ENCODE results near the gene GPX8.

Gene GPX8

DNA sequence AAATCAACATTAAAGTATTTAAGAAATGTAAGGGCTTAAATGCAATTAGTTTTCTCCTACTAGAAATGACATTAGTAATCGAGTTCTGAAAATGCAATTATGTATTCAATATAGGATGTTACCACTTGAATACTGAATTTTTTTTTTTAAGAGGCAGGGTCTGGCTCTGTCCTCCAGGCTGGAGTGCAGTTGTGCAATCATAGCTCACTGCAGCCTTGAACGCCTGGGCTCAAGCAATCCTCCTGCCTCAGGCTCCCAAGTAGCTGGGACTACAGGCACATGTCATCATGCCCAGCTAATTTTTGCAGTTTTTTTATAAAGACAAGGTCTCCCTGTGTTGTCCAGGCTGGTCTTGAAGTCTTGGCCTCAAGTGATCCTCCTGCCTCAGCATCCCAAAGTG lies 11.5 kb downstream of the GPX8 start:
- DNase-seq (ENCODE audit: low spot score) (no peak), ATAC-seq (ENCODE audit: low read depth) (no peak)
- H3K4me1 ChIP-seq (ENCODE audit: insufficient read depth, poor library complexity, severe bottlenecking): peaks cover 11% of the 10 kb centered on the region
- TF ChIP-seq CTCF (IDR thresholded peaks at IDR 0.05; ENCODE audit: poor library complexity, severe bottlenecking): no peak
- no peaks in the 10 kb centered on the region for H3K27me3 ChIP-seq (ENCODE audit: insufficient read depth, poor library complexity, severe bottlenecking)
- no peak overlapping the region for H3K4me3 ChIP-seq (ENCODE audit: severe bottlenecking)
- H3K27ac ChIP-seq (ENCODE audit: poor library complexity, severe bottlenecking): no peak overlapping the region
- H3K36me3 ChIP-seq (ENCODE audit: low read depth): no peaks in the 10 kb centered on the region
- no peaks in the 10 kb centered on the region for H3K9me3 ChIP-seq (ENCODE audit: severe bottlenecking)

DNA sequence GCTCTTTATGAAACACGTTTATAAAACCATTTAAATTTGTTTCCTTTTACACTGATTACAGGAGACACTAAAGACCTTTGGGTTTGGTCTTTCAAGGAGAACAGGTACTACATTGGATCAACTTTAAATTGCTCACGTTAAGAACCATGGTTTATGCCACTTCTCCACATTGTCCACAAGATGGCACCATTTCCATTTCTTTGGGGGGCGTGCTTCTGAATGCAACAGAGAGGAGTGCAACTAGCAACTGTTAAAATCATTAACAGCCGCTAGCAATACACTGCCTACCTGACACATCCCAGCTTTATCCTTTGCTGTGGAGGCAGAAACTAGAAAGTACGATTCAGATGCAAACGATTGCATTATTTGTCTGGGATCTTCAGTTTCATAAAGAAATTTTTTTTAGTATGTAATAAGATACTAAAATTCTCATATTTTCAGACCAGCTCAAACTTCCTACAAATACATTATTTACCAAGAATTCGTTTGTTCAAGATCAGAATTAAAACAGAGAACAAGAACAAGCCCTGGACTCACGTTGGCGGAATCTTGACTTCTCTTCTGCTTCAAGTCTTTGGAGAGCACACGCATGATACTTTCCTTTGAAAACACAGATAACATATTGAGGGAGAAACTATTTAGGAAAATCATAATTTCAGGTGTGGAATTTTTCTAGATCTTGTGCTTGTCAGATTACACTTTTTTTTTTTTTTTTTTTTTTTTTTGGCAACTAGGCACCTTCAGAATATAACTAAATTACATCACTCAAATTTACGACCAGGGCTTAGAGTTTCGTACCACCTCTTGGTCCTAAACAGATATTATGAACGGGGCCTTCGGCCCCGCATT lies 12.3 kb downstream of the GPX8 start:
- Histone ChIP-seq H3K27me3 (ENCODE audit: insufficient read depth, poor library complexity, severe bottlenecking) (no peaks in the 10 kb centered on the region), H3K36me3 (ENCODE audit: low read depth) (no peaks in the 10 kb centered on the region), H3K4me3 (ENCODE audit: severe bottlenecking) (peak overlapping the region; percentile 42), H3K27ac (ENCODE audit: poor library complexity, severe bottlenecking) (no peak overlapping the region), H3K9me3 (ENCODE audit: severe bottlenecking) (no peaks in the 10 kb centered on the region), H3K4me1 (ENCODE audit: insufficient read depth, poor library complexity, severe bottlenecking) (peaks cover 11% of the 10 kb centered on the region)
- peak; percentile 97 for TF ChIP-seq CTCF (IDR thresholded peaks at IDR 0.05; ENCODE audit: poor library complexity, severe bottlenecking)
- no peak for DNase-seq (ENCODE audit: low spot score)
- ATAC-seq (ENCODE audit: low read depth): peak; percentile 65

DNA sequence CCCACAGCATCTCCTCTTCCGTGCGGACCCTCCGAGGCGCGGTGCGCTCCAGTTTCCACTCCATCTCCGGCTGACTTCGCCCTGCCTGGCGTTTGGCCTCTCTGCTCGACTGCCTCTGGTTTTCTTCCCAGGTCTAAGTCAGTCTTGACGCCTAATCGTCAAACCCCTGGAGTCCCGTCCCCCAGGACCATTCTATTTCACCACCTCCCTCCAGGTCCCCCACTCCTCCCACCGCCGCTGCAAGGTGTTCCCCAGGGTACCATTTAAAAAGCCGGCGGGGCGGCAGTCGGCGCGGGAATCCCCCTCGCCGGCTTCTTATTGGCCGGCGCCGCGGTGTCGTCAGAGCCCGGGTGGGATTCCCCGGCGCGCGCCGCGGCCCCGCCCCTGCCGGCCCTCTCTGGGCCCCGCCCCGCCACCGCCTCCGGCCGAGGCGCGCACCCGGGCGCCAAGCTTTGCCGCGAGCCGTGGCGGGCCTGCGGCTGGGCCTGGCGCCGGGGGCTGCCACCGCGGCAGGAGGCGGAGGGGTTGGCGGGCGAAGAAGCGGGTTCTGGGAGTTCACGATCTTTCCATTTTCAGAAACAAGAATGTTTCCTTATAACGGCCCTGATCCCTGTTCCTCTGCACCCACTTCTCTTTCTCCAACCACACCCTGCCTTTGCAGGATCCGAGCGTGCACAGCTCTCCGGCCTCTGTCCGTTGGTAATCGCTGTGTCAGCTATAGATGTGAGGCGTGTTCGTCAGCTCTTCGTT lies 13.1 kb downstream of the GPX8 start, which contains the start of gene CDC20B:
Gene CDC20B (minus strand): TSS at position 241 of the 750 bp plus-strand sequence. CDS start 177 bp downstream, at position 64.
- Histone ChIP-seq H3K9me3 (ENCODE audit: severe bottlenecking) (no peaks in the 10 kb centered on the region), H3K4me1 (ENCODE audit: insufficient read depth, poor library complexity, severe bottlenecking) (peaks cover 11% of the 10 kb centered on the region), H3K4me3 (ENCODE audit: severe bottlenecking) (peak within 1 kb of the TSS; percentile 42), H3K27me3 (ENCODE audit: insufficient read depth, poor library complexity, severe bottlenecking) (no peaks in the 10 kb centered on the region), H3K36me3 (ENCODE audit: low read depth) (no peaks in the 10 kb centered on the region), H3K27ac (ENCODE audit: poor library complexity, severe bottlenecking) (no peak within 1 kb of the TSS)
- DNase-seq (ENCODE audit: low spot score): peak; percentile 69
- ATAC-seq (ENCODE audit: low read depth): peak; percentile 60
- no peak for TF ChIP-seq CTCF (IDR thresholded peaks at IDR 0.05; ENCODE audit: poor library complexity, severe bottlenecking)

DNA sequence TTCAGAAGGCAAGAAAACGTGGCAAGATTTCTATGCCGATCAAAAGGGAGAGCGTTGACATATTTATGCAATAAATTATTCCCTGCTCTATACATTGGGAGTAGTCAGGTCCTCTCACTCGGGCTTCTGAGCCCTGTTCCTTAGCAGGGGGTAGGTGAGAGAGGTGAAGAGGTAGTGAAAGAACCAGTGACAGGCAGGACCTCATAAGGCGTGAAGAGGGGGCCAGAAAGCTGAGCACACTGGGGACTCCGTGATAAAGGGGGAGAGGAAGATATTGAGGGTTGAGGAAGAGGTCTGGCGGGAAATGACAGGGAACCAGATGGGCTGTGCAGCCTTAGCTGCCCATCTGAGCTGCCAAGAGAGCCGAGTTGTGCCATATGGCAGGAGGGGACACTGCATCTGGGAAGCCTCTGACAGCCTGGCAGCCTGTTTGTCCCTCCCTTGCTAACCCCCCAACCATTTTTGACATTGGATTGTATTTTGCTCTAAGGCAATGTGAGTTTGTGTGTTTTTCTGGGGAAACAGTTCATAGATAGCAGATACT lies 13.8 kb downstream of the GPX8 start:
- no peak overlapping the region for H3K27ac ChIP-seq (ENCODE audit: poor library complexity, severe bottlenecking)
- ATAC-seq (ENCODE audit: low read depth) (peak; percentile 6), DNase-seq (ENCODE audit: low spot score) (no peak)
- H3K4me3 ChIP-seq (ENCODE audit: severe bottlenecking): peak overlapping the region; percentile 42
- peaks cover 11% of the 10 kb centered on the region for H3K4me1 ChIP-seq (ENCODE audit: insufficient read depth, poor library complexity, severe bottlenecking)
- H3K27me3 ChIP-seq (ENCODE audit: insufficient read depth, poor library complexity, severe bottlenecking): no peaks in the 10 kb centered on the region
- no peaks in the 10 kb centered on the region for H3K9me3 ChIP-seq (ENCODE audit: severe bottlenecking)
- TF ChIP-seq CTCF (IDR thresholded peaks at IDR 0.05; ENCODE audit: poor library complexity, severe bottlenecking): no peak
- H3K36me3 ChIP-seq (ENCODE audit: low read depth): no peaks in the 10 kb centered on the region

All from RWPE2 (cell line).